ENCODE results near the gene NSUN7. TPM values are rescaled to one million over a fixed set of nuclear protein-coding genes. Genes with fewer than 3 reads are reported as not detected.
"Not testable (repeated sequence)": the region's sequence is repeated elsewhere in the genome, so short reads cannot be mapped to it uniquely, and the experiment has no call there.

The NSUN7 gene
- total RNA-seq, 1 experiment from 2014 or later = 6.7 TPM

DNA sequence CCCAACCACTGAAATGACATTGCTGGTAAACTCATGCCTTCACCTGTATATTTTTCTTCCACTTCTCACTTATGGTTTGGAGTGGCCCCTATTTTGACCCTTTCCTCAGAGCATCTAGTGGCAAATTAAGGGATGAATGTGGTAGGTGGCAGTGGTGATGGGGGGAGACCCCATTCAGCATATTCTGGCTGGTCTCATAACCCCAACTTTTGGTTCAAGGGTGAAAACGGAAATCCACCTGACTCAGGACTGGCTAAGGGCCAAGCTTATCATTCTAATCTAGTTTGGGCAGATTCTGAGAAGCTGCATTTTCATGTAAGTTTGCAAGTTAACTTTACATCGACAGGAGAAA, 47.0 kb upstream of the NSUN7 start:
- no peak overlapping the region for H3K4me3 ChIP-seq (ENCODE audit: low read length)
- H3K9me3 ChIP-seq (ENCODE audit: low read length) = no peaks in the 10 kb centered on the region
- no TSS peak for BruUV-seq (replicated peaks)
- no peaks in the 10 kb centered on the region; the same call in 1 of the 2 replicates for H3K4me1 ChIP-seq (ENCODE audit: insufficient read depth, low read length)
- TF ChIP-seq, protein P1, sequence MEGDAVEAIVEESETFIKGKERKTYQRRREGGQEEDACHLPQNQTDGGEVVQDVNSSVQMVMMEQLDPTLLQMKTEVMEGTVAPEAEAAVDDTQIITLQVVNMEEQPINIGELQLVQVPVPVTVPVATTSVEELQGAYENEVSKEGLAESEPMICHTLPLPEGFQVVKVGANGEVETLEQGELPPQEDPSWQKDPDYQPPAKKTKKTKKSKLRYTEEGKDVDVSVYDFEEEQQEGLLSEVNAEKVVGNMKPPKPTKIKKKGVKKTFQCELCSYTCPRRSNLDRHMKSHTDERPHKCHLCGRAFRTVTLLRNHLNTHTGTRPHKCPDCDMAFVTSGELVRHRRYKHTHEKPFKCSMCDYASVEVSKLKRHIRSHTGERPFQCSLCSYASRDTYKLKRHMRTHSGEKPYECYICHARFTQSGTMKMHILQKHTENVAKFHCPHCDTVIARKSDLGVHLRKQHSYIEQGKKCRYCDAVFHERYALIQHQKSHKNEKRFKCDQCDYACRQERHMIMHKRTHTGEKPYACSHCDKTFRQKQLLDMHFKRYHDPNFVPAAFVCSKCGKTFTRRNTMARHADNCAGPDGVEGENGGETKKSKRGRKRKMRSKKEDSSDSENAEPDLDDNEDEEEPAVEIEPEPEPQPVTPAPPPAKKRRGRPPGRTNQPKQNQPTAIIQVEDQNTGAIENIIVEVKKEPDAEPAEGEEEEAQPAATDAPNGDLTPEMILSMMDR (conservative IDR thresholded peaks at IDR 0.05; ENCODE audit: low read depth, low read length) = no peak
- no peaks in the 10 kb centered on the region for H3K36me3 ChIP-seq (ENCODE audit: low read depth, low read length)
- H4K20me1 ChIP-seq (ENCODE audit: low read length) = no peaks in the 10 kb centered on the region
- intact Hi-C loops (cut with micrococcal nuclease) = no loop called here
- no peak overlapping the region for H3K4me2 ChIP-seq (ENCODE audit: low read length)
- no peak overlapping the region for H3K9ac ChIP-seq (ENCODE audit: low read length)
- H3K27ac ChIP-seq (ENCODE audit: low read length) = no peak overlapping the region
- DNase-seq = peak; percentile 9
- H2AFZ ChIP-seq (ENCODE audit: low read length) = no peak overlapping the region
- ChIA-PET CTCF (no interaction called here), POLR2A (ENCODE audit: unreplicated experiment) (interaction anchor here (0.5 kb wide), 1 partner anchor 74 kb away, joined by 7 read pairs; no protein-coding TSS in a partner anchor)
- H3K9me2 ChIP-seq (replicated peaks; ENCODE audit: low read length) = no peaks in the 10 kb centered on the region
- no peaks in the 10 kb centered on the region for H3K27me3 ChIP-seq (ENCODE audit: low read length)
- H3K79me2 ChIP-seq (ENCODE audit: low read length) = no peaks in the 10 kb centered on the region
- no peaks in the 10 kb centered on the region for H3F3A ChIP-seq (ENCODE audit: low read length, unreplicated experiment)
- no peak for ATAC-seq

DNA sequence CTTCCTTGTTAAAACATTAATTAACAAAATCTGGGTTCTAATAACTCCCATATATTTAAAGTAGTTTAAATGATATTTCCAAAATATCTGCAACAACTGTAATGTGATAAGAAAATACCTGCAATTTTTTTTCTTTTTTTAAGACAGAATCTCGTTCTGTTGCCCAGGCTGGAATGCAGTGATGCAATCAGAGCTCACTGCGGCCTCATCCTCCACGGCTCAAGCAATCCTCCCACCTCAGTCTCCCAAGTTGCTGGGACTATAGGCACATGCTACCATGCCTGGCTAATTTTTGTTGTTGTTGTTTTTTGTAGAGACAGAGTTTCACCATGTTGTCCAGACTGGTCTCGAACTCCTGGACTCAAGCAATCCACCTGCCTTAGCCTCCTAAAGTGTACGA, 45.7 kb upstream of the NSUN7 start:
- Histone ChIP-seq H4K20me1 (ENCODE audit: low read length) (no peaks in the 10 kb centered on the region), H3K36me3 (ENCODE audit: low read depth, low read length) (no peaks in the 10 kb centered on the region), H3K27ac (ENCODE audit: low read length) (no peak overlapping the region), H2AFZ (ENCODE audit: low read length) (no peak overlapping the region), H3K27me3 (ENCODE audit: low read length) (no peaks in the 10 kb centered on the region), H3K9ac (ENCODE audit: low read length) (no peak overlapping the region), H3K4me2 (ENCODE audit: low read length) (no peak overlapping the region), H3K9me2 (replicated peaks; ENCODE audit: low read length) (no peaks in the 10 kb centered on the region), H3K4me3 (ENCODE audit: low read length) (no peak overlapping the region), H3K4me1 (ENCODE audit: insufficient read depth, low read length) (no peaks in the 10 kb centered on the region; the same call in 1 of the 2 replicates), H3K9me3 (ENCODE audit: low read length) (no peaks in the 10 kb centered on the region), H3F3A (ENCODE audit: low read length, unreplicated experiment) (no peaks in the 10 kb centered on the region), H3K79me2 (ENCODE audit: low read length) (no peaks in the 10 kb centered on the region)
- no peak for DNase-seq
- CTCF ChIA-PET = no interaction called here
- no peak for TF ChIP-seq EZH2 (IDR thresholded peaks at IDR 0.05; ENCODE audit: low read length, unreplicated experiment)
- TF ChIP-seq, protein P1 (conservative IDR thresholded peaks at IDR 0.05; ENCODE audit: low read depth, low read length) = no peak
- no peak for TF ChIP-seq EZH2phosphoT487 (IDR thresholded peaks at IDR 0.05; ENCODE audit: borderline replicate concordance, low read length)
- POLR2A ChIA-PET (ENCODE audit: unreplicated experiment) = no interaction called here
- ATAC-seq = no peak
- BruUV-seq (replicated peaks) = no TSS peak
- intact Hi-C loops (cut with micrococcal nuclease) = no loop called here

DNA sequence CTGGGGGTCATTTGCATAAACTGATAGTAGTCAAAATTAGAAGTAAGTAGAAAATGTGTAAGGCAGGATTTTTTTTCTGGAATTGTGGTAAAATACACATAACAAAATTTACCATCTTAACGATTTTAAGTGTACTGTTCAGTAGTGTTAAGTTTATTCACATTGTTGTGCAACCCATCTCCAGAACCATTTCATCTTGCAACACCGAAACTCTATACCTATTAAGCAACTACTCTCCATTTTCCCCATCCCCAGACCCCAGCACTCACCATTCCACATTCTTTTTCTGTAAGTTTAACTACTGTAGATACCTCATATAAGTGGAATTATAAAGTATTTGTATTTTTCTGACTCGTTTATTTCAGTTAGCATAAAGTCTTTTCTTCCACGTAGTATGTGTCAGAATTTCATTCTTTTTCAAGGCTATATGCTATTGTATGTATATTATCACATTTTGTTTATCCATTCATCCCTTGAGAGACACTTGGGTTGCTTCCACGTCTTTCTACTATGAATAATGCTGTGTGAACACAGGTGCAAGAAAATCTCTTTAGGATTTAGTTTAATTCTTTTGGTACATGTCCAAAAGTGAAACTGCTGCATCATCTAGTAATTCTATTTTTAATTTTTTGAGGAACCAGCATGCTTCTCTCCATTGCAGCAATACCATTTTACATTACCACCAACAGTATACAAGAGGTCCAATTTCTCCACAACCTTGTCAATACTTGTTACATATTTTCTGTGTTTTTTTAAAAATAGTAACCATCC, 39.1 kb upstream of the NSUN7 start:
- H3K9me2 ChIP-seq (replicated peaks; ENCODE audit: low read length) = no peaks in the 10 kb centered on the region
- H3K79me2 ChIP-seq (ENCODE audit: low read length) = no peaks in the 10 kb centered on the region
- no peaks in the 10 kb centered on the region for H3K4me1 ChIP-seq (ENCODE audit: insufficient read depth, low read length)
- H3K27me3 ChIP-seq (ENCODE audit: low read length) = no peaks in the 10 kb centered on the region
- ATAC-seq = no peak
- no peaks in the 10 kb centered on the region for H3K36me3 ChIP-seq (ENCODE audit: low read depth, low read length)
- POLR2A ChIA-PET (ENCODE audit: unreplicated experiment) = no interaction called here
- no peaks in the 10 kb centered on the region for H4K20me1 ChIP-seq (ENCODE audit: low read length)
- no peak overlapping the region for H2AFZ ChIP-seq (ENCODE audit: low read length)
- no peak overlapping the region for H3K27ac ChIP-seq (ENCODE audit: low read length)
- no TSS peak for BruUV-seq (replicated peaks)
- no peaks in the 10 kb centered on the region for H3K9me3 ChIP-seq (ENCODE audit: low read length)
- no peak for DNase-seq
- no peak overlapping the region for H3K9ac ChIP-seq (ENCODE audit: low read length)
- TF ChIP-seq EZH2phosphoT487 (IDR thresholded peaks at IDR 0.05; ENCODE audit: borderline replicate concordance, low read length) (no peak), EZH2 (IDR thresholded peaks at IDR 0.05; ENCODE audit: low read length, unreplicated experiment) (no peak)
- TF ChIP-seq, protein P1 (conservative IDR thresholded peaks at IDR 0.05; ENCODE audit: low read depth, low read length) = no peak
- H3F3A ChIP-seq (ENCODE audit: low read length, unreplicated experiment) = no peaks in the 10 kb centered on the region
- CTCF ChIA-PET = no interaction called here
- no peak overlapping the region for H3K4me3 ChIP-seq (ENCODE audit: low read length)
- no peak overlapping the region for H3K4me2 ChIP-seq (ENCODE audit: low read length)
- intact Hi-C loops (cut with micrococcal nuclease) = no loop called here

DNA sequence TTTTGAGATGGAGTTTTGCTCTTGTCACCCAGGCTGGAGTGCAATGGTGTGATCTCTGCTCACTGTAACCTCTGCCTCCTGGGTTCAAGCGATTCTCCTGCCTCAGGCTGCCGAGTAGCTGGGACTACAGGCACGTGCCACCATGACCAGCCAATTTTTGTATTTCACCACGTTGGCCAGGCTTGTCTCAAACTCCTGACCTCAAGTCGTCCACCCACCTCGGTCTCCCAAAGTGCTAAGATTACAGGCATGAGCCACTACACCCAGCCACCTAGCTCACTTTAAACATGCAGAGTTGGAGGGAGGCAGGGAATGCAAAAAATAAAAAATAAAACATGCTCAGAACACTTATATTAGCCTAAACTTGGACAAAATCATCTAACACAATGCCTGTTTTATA, 36.8 kb upstream of the NSUN7 start:
- POLR2A ChIA-PET (ENCODE audit: unreplicated experiment); CTCF ChIA-PET: not testable (repeated sequence)

More for the DNA sequence above, 36.8 kb upstream of the NSUN7 start:
- H3K27ac ChIP-seq (ENCODE audit: low read length); H3K79me2 ChIP-seq (ENCODE audit: low read length); intact Hi-C loops (cut with micrococcal nuclease); H2AFZ ChIP-seq (ENCODE audit: low read length); H4K20me1 ChIP-seq (ENCODE audit: low read length); DNase-seq; ATAC-seq; H3F3A ChIP-seq (ENCODE audit: low read length, unreplicated experiment); H3K9ac ChIP-seq (ENCODE audit: low read length); H3K36me3 ChIP-seq (ENCODE audit: low read depth, low read length); H3K4me2 ChIP-seq (ENCODE audit: low read length); BruUV-seq (replicated peaks); H3K9me2 ChIP-seq (replicated peaks; ENCODE audit: low read length); H3K9me3 ChIP-seq (ENCODE audit: low read length); H3K4me3 ChIP-seq (ENCODE audit: low read length); H3K27me3 ChIP-seq (ENCODE audit: low read length); H3K4me1 ChIP-seq (ENCODE audit: insufficient read depth, low read length): not testable (repeated sequence)

Data from PC-3 (cell line).